Activated CD8-positive, alpha-beta memory T cell treated with anti-CD3 and anti-CD28 coated beads, Interleukin-2, amount 50 U/mL, for 1 hour (primary cell): Measurements from ENCODE around the gene SYCP2.
A peak's percentile ranks its signal among the peaks of the same experiment; 100 is the strongest.

ENCODE experiments used
- DNase-seq: peaks from one replicate; pipeline ENCODE4 v3.0.0-alpha.2; 2020; ENCODE audit errors: extremely low read depth

Gene SYCP2

GRCh38 chr20:59942245-59942644, 8.8 kb upstream of the SYCP2 start:
- DNase-seq: no peak

GRCh38 chr20:59940956-59941294, 7.5 kb upstream of the SYCP2 start:
- DNase-seq: no peak

DNA sequence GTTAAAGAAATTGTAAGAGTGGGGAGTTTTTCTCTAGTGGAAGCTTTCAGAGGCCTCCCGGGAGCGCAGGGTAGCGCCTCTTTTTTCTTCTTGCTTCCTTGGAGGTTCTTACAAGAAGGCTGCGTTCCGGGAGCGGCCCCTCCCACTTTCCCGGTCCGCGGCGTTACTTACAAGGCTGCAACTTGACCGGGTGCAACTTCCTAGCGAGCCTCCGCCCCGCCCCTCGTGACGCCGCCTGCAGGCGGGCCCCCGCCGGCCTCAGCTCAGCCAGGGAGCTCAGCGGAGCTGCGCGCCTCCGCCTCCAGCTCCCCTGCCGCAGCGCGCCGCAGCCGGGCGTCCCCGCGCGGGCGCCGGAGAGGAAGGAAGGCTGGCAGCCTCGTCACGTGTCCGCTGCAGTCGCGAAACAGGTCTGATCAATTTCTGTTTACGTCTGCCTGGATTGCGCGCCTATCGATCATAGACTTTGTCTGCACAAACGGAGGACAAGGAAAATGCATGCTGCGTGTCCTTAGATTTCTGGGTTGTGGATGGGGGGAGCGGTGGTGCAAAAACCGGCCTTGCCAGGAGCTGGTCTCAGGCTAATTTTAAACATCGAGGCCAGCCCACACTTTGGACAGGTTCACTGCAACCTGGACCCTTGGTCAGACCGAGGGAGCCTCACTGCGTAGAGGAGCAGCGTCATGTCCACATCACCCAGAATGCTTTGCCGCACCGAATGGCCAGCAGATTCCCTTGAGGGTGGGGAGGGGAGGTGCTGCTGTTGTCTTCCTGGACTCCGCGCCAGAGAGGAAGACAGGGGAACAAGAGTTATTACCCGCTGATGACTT, 6.9 kb upstream of the SYCP2 start, which contains the start of the genes FAM217B and PPP1R3D:
FAM217B (plus strand) TSS at position 261 of the 827 bp plus-strand sequence. CDS start 3,555 bp downstream, outside the sequence.
PPP1R3D (minus strand) TSS at position 177 of the 827 bp plus-strand sequence. CDS start 374 bp downstream, outside the sequence.
- DNase-seq: peak; percentile 49

DNA sequence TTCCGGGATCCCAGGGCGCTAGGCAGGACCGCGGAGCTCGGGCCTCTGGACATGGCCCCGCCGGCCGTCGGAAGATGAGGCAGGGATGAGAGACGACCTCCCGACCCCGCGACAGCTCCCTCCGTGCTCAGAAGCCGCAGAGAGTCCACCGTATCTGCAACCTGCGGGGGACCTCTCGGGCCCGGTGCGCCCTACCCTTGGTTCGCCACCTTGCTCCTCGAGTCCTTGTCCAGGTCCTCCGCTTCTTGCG, 6.4 kb upstream of the SYCP2 start:
- no peak for DNase-seq

DNA sequence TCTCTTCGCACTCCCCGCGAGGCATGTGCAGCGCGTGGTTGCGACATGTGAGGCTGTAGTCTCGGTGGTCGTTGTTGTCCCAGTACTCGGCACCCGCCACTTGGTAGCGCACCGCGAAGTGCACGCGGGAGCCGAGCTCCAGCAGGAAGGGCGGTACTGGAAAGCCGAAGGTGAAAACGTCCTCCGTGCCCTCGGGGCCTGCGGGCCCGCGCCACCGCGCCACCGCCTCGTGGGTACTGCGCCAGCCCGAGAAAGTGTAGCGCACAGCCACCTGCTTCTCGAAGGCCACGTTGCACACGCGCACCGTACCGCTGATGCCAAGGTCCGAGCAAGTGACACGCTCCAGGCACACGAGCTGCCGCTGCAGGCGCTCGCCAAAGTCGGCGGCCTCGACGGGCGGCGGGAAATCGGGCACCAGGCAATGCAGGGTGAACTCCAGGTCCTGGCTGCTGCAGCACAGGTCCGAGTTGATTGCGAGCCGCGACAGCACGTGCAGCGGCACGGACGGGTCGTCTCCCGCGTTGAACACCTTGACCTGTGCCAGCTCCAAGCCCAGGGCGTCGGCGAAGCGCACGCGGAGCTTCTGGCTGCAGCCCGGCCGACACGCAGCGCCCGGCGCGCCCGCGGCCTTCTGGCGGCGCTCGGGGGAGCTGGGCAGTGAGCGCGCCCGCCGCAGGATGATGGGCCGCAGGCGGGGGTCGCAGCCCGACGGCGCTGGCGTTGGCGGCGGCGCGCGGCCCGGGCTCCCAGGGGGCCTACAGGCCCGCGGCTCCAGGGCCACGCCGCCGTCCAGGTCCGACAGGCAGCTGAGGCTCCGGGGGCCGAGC, 5.8 kb upstream of the SYCP2 start:
- DNase-seq: no peak

- DNase-seq: no peak
Observed at GRCh38 chr20:59938696-59939051, 5.2 kb upstream of the SYCP2 start.

GRCh38 chr20:59938221-59938620, 4.8 kb upstream of the SYCP2 start:
- no peak for DNase-seq

GRCh38 chr20:59937150-59937549, 3.7 kb upstream of the SYCP2 start:
- DNase-seq: no peak

GRCh38 chr20:59936409-59936808, 3.0 kb upstream of the SYCP2 start:
- DNase-seq: no peak

DNA sequence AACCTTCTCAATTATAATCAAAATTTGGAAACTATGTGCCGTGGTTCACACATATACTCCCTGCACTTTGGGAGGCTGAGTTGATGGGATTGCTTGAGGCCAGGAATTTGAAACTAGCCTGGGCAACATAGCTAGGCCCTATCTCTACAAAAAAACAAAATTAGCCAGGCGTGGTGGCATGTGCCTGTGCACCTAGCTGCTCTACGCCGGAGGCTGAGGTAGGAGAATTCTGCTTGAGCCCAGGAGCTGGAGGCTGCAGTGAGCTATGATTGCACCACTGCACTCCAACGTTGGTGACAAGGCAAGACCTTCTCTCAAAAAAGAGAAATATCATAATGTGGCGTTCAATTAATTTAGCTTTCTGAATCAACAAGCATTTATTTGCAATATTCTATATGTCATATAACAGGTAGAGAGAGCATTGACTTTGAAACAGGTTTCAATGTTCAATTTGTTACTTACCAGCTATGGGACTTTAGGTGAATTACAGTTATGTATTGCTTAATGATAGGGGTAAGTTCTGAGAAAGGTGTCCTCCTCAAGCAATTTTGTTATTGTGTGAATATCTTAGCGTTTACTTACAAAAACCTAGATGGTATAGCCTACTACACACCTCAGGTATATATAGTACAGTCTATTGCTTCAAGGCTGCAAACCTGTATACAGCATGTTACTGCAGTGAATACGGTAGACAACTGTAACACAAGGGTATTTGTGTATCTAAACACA, 2.2 kb upstream of the SYCP2 start:
- no peak for DNase-seq

DNA sequence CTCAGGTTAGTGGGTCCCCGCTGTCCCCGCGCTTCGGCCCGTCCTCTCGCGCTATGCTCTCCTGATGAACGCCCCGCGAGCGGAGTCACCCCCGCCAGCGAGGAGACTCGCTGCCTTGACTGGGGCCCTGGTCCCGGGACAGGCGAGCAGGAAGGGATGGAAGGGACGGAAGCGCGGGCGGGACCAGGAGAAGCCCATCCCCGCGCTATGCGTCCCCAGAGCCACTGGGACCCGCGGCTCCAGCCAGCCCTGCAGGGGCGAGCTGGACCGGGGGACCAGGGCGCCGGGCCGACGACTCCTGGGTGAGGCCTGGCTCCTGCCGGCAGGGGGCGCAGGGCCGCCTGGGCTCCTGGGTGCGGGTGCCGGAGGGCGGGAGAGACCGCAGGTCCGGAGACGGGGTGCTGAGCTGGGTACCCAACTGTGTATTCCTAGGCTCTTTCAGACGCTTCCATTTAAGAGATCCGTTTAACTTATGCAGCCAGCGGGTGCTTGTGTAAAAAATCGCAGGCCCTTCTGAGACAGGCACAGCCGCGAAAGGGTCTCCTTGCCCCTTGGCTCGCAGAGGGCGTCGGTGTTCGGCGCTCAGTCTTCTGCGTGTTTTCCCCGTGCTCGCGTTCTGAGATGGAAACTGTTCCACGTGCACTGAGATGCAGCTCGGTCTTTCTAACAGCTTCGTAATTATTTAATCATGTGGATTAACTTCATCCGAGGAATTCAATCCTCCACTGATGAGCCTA, 580 bp upstream of the SYCP2 start:
- DNase-seq: no peak

DNA sequence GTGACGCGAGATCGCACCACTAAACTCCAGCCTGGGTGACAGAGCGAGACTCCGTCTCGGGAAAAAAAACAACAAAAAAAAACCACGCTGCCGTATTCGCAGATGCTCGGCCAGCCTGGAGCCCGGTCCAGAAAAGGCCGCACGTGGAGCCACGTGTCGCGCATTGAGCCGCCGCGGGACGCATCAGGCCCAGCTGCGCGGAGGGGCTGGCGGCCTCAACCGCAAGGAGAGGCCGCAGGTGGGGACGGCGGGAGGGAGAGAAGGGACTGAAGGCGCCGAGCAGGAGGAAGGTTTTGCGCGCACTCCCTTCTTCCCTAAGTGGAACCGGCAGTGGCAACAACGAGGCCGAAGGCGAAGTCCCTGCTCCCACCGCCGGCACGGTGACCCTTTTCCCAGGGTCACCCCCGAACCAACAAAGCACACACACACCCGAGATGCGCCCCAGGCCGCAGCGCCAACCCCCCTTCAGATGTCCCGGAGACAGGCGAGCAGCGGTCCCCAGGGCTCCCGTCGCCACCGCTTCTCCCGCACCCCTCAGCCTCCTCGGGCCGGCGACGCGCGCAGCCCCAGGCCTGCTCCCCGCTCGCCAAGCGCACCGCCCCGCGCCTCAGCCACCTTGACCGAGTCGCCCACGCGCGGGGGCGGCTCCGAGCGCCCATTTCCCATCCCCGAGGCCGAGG, 681 bp downstream of the SYCP2 start:
- no peak for DNase-seq

GRCh38 chr20:59931511-59932312, 1.7 kb downstream of the SYCP2 start:
- no peak for DNase-seq

GRCh38 chr20:59925899-59926298, 7.5 kb downstream of the SYCP2 start:
- no peak for DNase-seq

DNA sequence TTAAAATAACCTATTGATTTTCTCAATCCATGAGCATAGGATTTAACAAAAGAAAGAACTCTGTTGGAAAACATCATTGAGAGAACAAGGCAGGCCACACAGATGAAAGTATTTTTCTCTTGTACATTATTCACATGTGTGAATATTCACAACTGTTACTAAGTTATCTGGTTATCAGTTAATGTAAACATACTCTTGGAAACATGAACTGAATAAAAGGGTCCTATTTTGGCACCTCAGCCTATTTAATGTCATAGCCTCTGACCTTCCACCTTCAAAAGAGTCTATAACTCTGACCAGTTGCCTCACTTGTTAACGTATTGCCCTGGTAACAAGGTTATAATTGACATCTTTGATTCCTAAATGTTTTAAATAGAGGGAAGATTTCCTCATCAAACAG, 8.1 kb downstream of the SYCP2 start:
- no peak for DNase-seq

GRCh38 chr20:59923514-59923913, 9.9 kb downstream of the SYCP2 start:
- no peak for DNase-seq

- DNase-seq: no peak
Observed at GRCh38 chr20:59920944-59921343, 12.5 kb downstream of the SYCP2 start.

DNA sequence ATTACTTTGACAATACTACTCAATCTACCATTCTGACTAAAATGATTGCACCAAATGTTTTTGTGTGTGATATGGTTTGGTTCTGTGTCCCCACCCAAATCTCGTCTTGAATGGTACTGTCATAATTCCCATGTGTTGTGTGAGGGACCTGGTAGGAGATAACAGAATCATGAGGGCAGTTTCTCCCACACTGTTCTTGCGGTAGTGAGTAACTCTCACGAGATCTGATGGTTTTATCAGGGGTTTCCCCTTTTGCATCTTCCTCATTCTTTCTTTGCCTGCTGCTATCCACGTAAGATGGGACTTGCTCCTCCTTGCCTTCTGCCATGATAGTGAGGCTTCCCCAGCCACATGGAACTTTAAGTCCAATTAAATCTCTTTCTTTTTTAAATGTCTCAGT, 20.8 kb downstream of the SYCP2 start:
- no peak for DNase-seq

DNA sequence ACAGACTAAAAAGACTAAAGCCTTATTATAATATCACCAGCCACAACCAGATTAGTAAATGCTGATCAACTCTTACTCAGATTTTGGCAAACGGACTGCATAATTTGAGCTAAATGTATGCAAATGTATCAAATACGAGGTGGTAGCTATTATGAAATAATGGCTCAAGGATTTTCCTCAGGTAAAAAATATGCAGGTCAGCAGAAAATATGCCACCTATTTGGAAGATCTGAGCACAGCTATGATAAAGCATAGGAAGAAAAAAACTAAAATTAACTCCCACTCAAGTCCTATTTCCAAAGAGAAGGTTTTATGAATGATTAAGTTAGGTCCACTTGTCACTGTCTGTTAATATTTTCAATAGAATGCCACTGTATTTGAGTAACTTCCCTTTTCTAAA, 22.4 kb downstream of the SYCP2 start:
- no peak for DNase-seq

GRCh38 chr20:59908855-59909254, 24.6 kb downstream of the SYCP2 start:
- DNase-seq: no peak

- DNase-seq: no peak
Observed at GRCh38 chr20:59903621-59904020, 29.8 kb downstream of the SYCP2 start.
